Stimulated activated CD8-positive, alpha-beta memory T cell treated with anti-CD3 and anti-CD28 coated beads, Interleukin-4, amount 100 ng/mL, for 4 hours (primary cell): Measurements from ENCODE around the gene BARX2.
"Not testable (repeated sequence)": the region's sequence is repeated elsewhere in the genome, so short reads cannot be mapped to it uniquely, and the experiment has no call there.

Source experiments
- DNase-seq, 2 donors: peaks; one replicate each; pipeline ENCODE4 v3.0.0-alpha.2; 2020; ENCODE audit warnings: low read depth in 2 of 2, low spot score in 1 of 2

Gene BARX2, protein sequence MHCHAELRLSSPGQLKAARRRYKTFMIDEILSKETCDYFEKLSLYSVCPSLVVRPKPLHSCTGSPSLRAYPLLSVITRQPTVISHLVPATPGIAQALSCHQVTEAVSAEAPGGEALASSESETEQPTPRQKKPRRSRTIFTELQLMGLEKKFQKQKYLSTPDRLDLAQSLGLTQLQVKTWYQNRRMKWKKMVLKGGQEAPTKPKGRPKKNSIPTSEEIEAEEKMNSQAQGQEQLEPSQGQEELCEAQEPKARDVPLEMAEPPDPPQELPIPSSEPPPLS

DNA sequence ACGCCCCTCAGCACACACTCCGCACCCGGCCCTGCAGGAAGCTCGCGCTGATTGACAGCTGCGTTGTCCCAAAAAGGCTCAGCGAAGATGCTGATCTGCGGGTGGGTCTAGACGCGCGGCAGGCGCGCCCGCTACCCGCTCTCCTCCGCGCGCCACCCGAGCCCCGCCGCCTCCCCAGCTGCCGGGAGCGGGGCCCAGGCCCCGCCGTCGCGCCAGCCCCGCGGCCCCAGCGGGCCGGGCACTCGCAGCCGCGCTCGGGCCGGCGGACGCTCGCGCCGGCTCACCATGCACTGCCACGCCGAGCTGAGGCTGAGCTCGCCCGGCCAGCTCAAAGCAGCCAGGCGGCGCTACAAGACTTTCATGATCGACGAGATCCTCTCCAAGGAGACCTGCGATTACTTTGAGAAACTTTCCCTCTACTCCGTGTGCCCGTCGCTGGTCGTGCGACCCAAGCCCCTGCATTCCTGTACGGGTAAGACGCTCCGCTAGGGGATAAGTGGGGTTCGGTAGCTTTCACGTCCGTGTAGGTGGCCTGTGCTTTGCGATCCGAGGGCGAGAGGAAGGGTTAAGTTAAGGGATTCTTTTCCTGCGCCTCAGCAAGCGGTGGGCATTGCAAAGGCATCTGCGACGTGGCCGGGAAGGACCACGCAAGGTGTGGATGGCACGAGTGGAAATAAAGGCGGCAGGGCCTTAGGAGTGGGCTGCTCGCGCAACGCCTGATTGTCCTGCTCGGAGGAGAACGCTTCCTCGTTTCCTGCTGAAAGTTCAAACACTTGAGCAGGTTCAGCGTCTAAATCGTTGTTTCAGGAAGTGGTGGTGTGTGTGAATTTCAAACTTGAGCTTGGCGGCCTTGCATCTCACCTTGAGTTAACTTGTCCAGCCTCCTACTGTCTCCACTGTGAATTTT lies at the start of gene BARX2:
BARX2 (plus strand) TSS at position 98 of the 907 bp plus-strand sequence; CDS start at position 286, 188 bp downstream.
- DNase-seq: no peak

DNA sequence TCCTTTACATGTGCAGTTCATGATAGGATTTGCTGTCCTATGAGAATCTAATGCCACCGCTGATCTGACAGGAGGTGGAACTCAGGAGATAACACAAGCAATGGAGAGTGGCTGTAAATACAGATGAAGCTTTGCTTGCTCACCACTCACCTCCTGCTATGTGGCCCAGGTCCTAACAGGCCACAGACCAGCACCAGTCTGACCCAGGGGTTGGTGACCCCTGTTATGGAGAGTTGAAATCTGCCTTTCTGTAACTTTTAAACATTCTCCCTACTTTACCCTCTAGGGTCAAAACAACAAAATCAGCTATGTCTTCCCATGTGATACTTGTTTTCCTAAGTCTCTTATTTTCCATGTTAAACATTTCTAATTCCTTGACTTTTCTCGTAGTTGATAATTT lies 48.7 kb upstream of the BARX2 start:
- DNase-seq: no peak

DNA sequence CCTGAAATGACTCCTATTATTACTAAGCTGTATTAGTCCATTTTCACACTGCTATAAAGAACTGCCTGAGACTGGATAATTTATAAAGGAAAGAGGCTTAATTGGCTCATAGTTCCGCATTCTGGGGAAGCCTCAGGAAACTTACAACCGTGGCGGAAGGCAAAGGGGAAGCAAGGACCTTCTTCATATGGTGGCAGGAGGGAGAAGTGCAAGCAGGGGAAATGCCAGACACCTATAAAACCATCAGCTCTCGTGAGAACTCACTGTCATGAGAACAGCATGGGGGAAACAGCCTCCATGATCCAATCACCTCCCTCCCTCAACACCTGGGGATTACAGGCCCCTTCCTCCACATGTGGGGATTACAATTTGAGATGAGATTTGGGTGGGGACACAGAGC lies 47.9 kb upstream of the BARX2 start:
- DNase-seq: not testable (repeated sequence)

DNA sequence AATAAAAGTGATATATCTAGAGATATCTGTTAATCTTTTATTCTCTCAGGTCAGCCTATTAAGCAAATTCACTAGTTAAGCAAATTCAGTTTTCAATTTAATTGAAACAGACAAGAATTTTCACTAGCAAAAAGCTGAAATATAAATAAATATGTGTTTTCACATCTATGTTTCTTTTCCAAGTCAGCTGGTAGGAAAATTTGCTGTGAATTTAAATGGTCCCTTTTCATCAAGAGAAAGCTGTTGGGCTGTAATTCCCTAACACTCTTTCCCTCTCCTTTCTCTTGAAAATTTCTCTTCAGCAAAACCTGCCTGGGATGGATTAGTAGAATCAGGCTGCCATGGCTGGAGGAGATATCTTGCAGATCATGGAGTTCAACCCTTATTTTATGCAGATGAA lies 46.9 kb upstream of the BARX2 start:
- DNase-seq: no peak

DNA sequence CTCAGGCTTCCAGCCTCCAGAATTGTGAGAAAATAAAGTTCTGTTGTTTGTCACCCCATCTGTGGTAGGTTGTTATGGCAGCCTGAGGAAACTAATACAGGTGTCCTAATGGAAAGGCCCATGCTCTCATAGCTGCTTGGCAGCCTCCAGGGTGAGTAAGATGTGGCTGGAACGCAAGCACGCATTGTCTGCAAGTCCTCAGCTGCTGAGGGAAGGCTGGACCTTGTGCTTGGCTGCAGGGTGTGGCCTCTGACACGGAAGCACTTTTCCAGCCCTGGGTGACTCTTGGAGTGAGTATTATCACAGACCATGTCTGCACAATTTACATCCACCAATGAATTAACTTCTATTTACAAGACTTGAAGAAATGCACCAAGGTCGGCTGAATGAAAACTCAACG lies 44.4 kb upstream of the BARX2 start:
- DNase-seq: no peak

DNA sequence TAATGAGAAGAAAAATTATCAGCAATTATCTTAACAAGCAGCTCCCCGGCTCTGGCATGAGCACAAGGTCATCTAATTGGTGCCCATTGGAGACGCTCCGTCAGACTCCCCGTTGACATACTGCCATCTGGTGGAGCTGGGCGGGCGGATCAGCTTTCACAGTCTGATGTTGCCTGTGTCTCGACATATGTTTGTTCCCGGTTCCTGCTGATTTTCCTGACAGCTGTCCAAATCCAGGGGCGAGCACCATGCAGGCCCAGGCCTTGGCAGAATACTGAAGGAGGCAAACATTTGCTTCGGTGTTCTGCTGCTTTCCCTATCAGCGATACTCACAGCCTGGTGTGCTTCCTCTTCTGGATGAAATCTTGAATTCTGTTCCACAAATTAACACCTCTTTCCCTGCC lies 43.8 kb upstream of the BARX2 start:
- peak; percentile 19 to 39 for DNase-seq

DNA sequence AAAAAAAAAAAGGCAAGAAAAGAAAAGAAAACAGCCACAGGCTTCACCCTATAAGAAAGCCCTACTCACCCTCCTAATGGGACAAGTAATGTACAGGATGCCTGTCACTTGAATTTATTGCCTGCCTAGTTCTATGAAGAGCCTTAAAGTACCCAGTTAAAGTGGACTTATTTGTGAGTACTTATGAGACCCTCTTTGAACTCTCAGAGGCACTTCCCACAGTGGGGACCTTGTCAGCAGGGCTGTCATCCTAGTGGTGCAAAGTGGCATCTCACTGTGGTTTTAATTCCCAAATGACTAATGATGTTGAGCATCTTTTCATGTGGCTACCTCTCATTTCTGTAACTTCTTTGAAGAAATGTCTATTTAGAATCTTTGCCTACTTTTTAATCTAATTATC lies 41.8 kb upstream of the BARX2 start:
- DNase-seq: no peak

DNA sequence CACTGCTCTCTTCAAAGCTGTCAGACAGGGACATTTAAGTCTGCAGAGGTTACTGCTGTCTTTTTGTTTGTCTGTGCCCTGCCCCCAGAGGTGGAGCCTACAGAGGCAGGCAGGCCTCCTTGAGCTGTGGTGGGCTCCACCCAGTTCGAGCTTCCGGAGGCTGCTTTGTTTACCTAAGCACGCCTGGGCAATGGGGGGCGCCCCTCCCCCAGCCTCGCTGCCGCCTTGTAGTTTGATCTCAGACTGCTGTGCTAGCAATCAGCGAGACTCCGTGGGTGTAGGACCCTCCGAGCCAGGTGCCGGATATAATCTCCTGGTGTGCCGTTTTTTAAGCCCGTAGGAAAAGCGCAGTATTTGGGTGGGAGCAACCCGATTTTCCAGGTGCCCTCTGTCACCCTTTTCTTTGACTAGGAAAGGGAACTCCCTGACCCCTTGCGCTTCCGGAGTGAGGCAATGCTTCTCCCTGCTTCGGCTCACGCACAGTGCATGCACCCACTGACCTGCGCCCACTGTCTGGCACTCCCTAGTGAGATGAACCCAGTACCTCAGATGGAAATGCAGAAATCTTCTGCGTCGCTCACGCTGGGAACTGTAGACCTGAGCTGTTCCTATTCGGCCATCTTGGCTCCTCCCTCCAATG lies 31.2 kb upstream of the BARX2 start:
- not testable (repeated sequence) for DNase-seq

DNA sequence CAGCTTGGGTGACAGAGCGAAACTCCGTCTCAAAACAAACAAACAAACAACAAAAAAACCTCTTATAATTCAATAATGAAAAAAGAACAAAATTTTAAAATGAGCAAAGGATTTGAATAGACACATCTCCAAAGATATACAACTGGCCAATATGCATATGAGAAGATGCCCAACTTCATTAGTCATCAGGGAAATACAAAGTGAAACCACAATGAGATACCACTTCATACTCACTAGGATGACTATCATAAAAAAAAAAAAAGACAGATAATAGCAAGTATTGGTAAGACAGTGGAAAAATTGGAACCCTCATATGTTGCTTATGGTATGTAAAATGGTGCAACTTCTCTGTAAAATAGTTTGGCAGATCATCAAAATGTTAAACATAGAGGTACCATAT lies 28.7 kb upstream of the BARX2 start:
- DNase-seq: no peak

DNA sequence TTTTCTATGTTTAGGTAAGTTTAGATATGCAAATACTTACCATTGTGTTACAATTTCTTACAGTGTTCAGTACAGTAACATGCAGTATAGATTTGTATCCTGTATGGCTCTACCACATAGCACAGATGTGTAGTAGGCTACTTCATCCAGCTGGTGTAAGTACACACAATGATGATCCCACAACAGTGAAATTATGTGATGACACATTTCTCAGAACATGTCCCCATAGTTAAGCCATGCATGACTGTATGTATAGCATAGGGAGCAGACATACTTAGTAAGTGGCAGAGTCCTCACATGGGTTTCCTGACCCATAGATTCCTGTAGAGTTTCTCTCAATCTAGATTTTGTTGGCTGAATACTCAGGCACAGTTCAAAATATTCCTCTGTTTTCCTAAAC lies 26.8 kb upstream of the BARX2 start:
- DNase-seq: no peak

DNA sequence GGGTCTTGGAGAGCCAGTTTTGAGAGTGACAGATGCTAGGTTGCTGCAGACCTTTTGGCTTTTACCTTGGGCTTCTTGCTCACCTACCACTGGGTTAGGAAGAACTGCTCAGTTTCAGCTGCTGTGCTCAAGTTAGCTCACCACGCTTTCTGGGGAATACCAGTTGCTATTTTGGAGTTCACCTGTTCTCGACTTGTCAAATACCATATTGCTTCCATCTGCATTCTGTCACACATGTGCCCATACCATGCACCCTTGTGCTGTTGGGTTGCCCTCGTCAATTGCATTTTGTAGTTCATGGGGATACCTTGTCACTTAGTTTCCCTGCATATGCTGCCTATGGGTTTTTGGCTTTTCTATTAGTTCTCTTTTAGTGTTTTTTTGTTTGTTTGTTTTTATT lies 23.0 kb upstream of the BARX2 start:
- no peak for DNase-seq

DNA sequence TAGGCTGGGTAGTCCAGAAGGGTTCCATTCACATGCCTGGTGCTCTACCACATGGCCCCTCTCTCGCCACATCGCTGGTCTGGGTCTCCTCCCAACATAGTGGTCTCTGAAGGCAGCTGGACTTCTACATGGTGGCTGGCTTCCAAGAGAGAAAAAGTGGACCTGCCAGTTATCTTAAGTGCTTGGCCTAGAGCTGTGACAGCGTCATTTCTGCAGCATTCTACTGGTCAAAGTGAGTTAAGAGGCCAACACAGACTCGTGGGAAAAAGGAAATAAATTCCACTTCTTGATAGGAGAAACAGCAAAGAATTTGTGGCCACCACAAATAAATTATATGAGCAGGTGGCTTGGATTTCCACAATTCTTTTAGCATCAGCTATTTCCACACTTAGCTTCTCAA lies 21.0 kb upstream of the BARX2 start:
- no peak for DNase-seq

DNA sequence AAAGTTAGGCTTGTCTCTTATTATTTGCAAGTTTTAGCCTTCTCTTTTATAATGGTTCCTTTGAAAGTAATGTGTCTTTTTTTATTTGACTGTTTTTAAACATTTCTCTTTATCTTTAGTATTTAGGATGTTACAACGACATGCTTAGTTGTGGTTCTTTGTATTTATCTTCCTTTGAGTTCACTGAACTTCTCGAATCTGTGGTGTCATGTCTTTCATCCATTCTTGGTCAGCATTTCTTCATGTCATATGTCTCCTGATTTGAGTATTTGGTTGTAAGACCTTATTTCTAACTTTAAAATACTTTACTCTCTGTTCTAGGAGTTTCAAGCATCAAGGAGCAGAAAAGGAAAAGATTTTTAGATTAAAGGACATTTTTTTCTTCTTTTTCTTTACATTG lies 15.9 kb upstream of the BARX2 start:
- DNase-seq: no peak

DNA sequence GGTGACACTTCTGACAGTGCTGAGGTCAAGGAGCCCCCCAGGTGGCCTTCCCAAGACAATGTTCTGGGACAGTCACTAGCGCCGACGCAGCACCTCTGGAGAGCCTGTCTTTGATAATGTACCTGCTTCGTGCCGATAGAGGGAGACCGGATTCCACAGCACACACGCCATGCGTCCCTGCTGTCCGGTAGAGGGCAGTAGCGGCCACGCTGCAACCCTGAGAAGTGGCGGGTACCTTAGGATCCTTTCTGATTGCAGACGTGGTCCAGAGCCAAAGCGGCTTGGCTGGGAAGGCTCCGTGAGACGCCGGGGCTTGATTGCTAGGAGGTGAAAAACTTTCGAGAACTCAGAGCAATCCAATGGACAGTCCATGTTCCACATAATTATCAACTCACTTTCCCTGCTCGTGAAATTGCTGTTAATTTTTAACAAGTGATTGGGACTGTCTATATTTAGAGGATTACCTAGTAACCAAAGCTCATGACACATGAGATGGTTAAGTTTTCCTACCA lies 11.4 kb upstream of the BARX2 start:
- peak; percentile 38 to 45 for DNase-seq

DNA sequence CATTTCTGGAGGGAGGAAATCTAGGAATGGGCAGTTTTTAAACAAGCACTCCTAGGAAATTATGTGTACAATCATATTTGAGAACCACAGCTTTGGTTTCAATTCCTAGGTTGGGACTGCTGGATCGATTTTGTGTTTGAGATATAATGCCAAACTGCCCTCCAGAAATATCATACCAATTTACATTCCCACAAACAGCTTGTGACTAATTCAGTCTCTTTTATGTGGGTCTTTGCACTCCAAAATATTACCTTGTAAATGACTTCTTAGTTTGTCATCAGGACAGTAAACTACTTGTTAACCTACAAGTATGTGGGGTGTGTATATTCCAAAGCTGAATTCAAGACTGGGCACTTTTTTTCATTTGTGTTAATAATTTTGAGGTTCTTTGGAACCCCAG lies 9.8 kb upstream of the BARX2 start:
- no peak for DNase-seq

DNA sequence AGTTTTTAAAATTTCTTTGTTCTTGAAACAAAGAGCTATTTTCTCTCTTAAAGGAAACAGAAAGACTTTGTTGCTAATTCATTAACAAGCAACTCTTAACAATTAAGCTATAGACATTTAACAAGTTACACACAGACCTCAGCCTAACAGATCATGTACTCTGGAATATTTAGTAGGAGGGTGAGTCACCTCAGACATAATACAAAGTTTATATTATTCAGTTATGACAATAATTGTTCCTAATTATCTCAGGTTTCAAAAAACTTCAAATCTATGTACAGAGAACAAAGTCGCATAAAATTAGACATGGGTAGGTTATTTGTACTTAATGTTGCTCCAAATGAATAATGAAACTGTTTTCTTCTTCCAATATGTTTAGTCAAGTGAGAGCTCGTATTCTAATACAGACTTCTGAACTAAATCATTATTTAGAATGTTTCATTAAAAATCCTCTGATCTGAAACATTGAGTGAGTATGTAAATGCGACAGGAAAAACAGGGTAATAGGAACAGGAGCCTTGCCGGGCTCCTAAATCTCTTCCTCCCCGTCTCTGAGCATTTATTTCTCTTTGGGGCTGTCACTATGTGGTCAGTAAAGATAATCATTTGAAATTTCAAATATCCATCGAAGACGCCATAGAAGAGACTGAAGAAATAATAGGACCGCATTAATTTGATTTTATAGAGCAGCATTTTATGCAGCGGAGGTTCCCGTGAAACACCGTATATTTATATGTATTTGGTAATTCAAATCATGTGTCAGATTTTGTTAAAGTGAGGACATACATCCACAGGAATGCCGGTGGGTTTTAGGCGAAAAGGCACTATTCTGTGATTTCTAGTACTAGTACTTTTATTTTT lies 8.7 kb upstream of the BARX2 start:
- no peak for DNase-seq

DNA sequence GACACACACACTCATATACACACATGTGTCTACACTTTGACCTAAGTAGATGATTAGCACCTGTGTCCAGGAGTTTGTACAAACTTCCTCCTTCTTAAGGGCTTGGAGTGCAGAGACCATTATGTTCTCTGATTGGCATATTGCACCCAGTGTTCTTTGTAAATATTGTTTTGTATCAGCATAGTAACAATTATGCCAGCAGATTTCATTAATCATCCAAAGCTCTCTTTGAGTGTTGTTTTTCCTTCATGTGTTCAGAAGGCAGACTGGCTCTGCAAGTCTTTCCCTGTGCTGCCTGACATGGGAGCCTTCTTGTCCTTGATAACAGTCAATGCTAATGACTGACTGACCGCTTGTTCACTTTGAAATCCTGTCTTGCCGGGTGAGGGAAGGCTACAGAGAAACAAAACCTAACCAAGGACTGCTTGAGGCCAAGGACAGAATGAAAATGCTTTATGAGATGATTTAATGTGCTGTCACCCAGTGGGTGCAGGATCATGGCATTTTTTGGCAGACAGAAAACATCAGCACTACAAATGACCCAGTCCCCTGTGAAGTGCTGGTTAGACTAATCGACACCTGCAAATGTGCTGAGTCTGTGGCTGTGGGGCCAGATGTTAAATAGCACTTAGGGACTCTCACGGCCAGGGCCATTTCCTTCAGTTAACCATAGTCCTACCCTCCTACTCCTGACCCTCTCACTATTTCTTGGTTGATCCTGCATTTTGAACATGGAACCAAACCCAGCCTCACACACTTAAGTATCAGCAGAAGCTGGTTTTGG lies 6.6 kb upstream of the BARX2 start:
- DNase-seq: no peak

DNA sequence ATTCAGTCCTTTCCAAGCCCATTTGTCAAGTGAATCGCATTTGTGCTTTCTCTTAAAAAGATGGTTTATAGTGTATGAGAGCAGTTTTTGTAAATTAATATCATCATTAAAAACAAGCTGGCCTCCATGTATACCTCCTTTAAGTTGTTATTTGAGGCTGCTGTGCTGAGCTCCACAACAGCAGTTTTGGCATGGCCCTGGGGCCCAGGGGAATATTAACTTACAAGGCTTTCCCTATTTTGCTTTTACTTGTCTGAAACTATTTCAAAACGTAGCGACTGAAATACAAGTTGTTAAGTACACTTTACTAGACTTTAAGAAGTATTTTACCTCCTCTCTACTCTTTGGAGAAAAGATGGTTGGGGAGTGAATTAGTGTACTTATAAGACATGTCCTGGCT lies 4.9 kb upstream of the BARX2 start:
- no peak for DNase-seq

DNA sequence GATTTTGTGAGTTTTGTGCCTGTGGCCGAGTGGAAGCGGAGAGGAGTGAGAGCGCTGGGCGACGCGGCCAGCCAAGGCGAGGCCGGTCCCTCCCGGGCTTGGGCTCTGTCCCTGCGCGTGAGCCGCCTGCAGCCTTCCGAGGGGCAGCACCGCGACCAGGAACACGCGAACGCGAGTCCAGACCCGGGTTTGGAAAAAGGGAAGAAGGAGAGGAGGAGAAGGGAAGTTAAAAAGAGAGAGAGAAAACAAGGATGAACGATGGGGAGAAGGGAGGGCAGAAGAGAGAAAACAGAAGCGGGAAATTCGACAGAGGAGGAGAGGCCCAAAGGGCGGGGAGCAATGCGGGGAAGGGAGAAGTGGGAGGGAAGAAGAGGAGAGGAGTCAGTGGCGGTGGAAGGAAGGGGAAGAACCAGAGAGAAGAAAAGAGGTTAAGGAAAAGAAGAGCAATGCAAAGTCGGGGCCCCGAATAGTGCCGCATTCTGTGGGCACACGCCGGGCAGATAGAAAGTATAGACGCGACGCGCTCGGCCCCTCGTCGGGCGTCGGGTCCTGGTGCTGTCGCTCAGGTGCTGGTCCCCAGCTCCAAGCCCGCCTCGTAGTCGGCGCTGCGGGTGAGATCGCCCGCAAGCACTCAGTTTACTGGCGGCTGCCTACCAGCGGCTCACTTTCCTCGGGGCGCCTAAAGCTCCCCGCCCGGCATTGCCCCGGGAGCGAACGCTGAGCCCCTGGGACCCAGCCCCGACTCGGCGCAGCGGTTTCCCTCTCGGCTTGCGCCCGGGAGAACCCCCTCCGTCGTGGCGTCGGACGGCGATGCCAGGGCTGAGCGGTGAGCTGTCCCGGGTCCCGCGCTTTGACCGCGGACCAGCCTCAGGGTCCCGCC lies 2.8 kb upstream of the BARX2 start:
- no peak for DNase-seq
